HG02798 (cell line): ENCODE measurements around the gene ASPM.
"Not testable (repeated sequence)": the region's sequence is repeated elsewhere in the genome, so short reads cannot be mapped to it uniquely, and the experiment has no call there.

ENCODE experiments used
- ATAC-seq: cut with Tn5 transposase; IDR thresholded peaks from one replicate; pipeline ENCODE4 v1.9.1; 2021; ENCODE audit warnings: mild to moderate bottlenecking; ENCODE audit not compliant: unreplicated experiment, poor library complexity

The ASPM gene

DNA sequence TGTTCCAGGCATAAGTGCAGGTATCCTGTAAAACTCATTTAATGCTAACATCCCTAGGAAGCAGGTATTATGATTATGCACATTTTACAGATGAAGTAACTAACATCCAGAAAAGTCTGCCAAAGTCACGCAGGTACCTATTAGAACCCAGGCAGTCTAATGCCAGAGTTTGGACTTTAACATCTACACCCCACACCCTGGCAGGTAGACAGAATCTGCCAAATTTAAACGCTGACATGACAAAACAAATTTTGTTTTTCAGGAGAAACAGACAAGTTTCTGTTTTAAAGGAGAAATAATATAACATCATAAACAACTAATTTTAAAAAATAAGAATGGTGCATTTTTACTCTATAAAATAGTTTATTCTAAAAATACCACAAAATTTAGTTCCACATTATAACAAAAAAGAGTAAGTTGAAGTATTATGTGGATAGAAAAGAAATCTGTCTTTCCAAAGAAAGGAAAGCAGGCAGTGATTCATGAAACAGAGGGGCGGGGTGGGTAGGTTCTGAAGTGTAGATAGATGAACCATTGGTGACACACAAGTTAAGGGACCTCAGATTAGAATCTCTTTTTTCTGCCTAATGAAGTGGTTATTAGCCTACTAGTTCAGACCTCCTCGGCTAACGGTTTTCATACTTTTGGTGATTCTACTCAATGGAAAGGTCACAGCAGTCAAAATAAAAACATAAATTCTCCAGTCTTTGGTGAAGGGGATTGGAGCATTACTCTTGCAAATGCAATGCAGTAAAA lies 1.7 kb downstream of the ASPM start:
- no peak for ATAC-seq

DNA sequence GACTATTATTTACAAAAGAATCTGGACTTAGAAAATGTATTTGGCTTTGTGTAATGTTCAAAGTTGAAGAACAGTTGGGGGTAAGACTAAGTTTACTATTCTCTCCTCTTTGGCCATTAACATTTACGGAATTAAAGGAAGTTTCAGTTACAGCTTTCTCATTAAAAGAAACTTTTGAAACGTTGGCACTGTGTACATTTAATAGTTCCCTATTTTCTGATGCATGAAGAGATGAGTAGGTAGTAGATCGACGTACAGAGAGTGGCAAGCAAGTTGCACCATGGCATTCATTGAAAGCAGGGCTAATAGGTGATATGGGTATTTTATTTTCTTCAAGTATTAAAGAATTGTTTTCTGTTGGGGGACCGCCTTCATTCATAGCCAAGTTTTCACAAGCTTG lies 3.2 kb downstream of the ASPM start:
- no peak for ATAC-seq

DNA sequence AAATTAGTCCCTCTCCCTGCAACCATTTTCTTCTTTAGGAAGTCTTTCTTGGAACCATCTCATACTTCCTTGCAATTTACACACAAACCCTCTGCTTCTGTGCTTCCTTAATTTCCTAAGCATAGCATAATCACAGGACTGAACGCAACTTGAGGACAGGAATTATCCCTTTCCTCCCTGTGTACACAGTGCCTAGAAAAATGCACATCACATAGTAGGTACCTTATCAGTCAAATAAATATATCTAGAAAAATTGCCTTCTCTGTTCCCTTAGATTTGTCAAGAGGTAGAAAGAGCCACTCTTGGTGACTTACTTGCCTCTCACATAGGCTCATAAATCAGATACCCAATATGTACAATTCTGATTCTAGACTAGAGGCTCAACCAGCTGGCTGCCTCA lies 4.9 kb downstream of the ASPM start:
- ATAC-seq: no peak

DNA sequence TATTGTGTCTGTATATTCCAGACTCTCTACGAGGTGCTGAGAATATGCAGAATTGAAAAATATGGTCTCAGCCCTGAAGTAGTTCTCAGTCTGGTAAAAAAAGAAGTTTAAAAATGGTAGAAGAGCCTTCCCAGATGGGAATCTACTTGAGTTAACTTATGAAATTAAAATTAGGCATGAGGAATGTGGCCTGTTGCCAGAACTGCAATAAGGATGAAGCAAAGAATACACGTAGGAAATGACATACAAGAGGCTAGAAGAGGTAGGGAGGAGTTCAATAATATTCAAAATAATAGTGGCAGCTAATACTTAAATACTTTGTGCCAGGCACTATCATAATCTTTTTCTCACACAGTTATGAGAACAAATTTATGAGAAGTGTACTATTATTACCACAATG lies 6.3 kb downstream of the ASPM start:
- no peak for ATAC-seq

DNA sequence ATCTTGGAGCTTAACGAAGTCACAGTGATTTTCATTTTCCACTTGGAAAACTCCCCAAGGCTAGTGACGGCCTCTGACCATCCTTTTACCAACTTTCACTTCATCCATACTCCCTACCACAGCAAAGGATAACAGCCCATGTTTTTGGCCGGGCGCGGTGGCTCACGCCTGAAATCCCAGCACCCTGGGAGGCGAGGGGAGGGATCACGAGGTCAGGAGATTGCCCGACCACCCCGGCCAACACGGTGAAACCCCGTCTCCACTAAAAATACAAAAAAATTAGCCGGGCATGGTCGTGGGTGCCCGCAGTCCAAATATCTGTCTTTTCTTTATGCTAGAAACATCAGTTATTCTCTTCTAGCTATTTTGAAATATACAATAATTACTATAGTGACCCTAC lies 7.3 kb downstream of the ASPM start:
- ATAC-seq: no peak

DNA sequence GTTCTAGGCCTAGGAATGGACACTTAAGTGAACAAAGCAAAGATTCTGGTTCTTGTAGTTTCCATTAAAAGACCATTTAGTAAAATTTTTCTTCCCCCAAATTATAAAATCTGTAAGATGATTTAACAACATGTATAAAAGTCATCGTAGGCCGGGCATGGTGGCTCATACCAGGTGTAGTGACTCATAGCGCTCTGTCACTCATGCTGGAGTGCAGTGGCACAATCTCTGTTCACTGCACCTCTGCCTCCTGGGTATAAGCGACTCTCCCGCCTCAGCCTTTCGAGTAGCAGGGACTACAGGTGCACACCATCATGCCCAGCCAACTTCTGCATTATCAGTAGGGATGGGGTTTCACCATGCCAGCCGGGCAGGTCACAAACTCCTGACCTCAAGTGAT lies 9.1 kb downstream of the ASPM start:
- no peak for ATAC-seq

DNA sequence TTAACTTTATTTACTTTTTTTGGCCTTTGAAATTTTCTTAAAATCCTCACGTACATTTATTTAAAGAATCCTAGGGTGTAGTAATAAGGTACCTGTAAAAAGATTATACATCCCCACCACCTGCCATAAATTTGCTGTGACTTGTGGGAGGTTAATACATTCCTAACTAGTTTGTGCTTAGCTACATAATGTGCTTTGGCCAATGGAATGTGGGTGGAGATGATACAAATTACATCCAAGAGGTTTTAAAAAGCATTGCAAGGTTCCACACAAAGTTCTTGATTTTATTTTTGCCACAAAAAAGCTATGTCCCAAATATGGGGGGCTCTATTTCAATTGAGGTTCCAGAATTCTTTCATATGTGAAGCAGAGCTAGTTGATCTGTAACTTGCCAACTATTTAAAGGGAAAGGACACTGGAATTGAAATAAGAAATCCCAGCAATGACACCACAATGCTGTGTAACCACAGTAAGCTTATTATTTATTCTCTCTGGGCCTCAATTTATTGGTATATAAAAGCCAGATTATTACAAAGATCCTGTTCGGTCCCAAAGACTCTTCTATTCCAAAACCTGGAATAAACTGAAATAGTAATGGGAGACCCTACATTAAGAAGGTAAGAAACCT lies 15.7 kb downstream of the ASPM start:
- no peak for ATAC-seq

DNA sequence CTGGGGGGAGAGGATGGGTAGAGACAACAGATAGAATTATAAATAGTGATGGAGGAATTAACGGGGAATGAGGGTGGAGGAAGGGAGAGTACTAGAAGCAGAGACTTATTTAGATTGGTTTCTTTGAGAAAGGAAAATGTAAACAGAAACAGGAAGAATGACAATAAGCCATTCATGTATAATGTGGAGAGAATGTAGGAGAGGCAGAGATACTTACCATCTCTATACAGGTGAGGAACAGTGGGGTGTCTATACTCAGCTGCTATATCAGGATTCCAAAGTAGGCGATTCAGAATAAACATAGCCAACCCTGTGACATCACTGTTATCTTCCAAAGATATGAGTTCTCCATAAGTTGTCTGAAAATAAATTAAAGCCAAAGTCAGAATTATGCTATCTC lies 16.8 kb downstream of the ASPM start:
- no peak for ATAC-seq

DNA sequence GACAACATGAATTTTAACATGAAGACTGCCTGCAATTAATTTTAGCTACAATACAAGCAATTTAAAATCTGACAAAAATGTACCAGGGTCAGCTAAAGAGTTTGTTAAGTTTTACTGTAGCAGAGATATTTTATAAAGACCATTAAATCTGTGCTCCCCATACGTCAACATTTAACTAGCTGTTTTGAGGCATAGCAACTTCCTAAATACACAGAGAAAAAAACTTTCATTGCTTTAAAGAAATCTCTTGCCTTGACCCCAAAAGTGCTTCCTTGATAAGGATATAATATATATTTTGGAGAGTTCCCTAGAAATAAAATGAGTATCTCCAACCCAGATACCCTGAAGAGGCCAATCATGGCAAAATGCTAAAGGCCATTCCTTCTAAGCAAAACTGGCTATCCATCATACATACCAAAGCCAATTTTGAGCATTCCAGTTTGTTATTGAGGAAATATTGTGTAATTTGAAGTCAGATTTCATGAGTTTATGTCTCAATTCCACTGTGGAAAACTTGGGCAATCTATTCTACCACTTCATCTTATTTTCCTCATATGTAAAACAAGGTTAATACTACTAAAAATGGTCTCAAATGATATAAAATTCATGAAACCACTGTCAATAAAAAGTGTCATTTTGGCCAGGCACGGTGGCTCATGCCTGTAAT lies 19.1 kb downstream of the ASPM start:
- ATAC-seq: no peak

DNA sequence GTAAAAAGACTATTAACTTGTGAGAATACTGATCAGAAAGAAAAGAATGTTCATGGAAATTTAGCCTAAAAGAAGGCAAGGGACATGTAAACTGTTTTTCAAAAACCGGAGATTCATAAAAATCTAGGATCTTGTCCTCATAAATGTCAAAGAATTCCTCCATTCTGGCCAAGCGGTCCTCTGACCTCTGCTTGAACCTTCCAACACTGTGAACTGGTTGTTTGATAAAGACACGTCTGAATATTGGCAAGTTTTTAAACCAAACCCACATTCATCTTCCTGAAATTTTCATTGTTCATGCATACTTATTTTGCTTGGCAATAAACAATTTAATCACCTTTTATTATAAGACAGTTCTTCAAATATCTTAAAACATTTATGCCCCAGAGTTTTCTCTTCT lies 19.8 kb downstream of the ASPM start:
- no peak for ATAC-seq

DNA sequence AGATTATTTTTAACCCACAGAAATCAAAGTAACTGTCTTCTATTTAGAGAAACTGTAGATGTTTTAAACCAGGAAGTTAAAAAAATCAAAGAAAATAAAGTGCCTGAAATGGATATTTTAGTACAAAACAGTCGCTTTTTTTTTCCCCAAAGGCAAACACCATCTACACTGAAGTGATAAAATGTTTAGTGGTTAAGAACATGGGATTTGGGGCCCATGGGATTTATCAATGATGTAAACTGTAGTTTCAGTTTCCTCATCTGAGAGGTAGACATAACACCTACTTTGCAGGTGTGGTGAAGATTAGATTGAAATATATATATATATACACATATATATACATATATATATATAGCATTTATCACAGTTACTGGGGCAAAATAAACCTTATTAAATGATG lies 22.1 kb downstream of the ASPM start:
- no peak for ATAC-seq

DNA sequence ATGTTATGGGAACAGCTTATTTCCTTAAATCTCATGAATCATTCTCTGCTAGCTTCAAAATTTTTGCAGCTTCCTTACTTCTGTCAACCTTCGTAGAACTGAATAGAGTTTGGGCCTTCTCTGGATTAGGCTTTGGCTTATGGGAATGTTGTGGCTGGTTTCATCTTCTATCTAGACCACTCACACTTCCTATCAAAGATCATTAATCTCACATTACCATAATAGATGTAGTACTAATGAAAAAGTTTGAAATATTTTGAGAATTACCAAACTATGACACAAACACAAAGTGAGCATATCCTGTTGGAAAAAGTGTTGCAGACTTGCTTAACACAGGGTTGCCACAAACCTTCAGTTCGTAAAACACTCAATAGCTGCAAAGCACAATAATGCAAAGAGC lies 30.3 kb downstream of the ASPM start:
- no peak for ATAC-seq

DNA sequence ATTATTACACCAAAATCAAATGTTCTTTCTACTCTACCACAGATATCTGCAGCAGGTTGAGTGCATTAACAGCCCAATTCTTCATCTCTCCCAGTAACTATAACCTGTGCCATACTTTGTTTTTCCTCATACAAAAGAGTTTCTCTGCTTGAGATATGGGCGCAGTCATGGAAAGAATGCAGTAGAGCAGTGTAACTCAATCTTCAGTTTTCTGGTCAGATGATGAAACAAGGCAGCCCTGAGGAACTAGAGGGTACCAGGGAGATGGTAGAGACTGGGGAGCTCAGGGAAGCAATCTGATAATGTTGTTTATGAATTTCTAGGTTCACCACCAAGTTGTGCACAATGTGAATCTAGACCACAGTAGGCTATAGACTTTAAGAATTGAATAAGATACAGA lies 39.6 kb downstream of the ASPM start:
- ATAC-seq: no peak

DNA sequence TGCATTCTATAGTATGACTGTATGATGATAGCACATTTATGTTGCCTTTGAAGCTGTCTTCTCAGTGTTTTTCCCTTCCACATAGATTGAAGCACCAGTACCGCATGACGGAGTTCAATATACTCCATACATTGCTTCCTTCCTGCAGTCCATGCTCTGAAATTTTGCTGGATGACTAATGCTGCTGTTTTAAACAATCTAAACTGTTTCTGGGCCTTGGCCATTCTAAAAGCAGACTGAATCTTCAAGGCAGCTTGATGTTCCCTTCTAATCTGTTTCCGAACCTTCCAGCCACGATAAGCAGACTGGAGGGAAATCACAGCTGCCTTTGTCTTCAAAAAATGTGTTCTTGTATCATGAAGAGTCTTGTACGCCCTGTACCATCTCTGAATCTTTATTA lies 43.2 kb downstream of the ASPM start:
- ATAC-seq: no peak

DNA sequence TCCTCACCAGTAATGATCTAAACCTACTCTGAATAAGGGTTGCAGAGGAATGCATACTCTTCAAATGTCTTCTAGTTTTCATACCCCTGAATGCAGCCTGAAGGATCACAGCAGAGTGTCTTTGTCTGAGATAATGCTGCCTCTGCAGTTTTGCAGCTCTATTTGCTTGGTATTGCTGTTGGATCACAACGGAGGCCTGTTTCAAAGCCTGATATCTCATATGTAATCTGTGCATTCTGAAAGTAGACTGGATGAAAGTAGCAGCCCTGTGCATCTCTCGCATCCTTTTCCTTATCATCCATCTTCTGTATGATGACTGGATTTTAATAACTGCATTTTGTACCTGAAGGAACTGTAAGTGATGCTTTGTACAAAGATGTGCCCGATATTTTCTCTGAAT lies 44.5 kb downstream of the ASPM start:
- no peak for ATAC-seq

DNA sequence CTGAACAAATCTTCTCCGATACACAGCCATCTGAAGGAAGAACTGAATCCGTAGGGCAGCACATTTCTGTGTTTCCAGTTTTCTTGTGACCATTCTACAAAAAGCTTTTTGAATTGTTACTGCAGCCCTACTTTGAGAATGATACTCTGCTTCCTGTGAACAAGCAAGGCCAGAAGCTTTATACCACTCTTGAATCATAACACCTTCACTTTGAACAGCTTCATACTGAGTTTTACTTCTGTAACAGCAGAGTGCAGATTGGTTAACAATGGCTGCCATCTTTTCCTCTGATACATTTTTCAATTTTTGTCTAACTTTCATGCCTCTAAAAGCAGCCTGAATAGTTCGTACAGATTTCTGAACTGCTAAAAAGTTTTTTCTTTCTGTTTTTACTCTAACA lies 45.8 kb downstream of the ASPM start:
- ATAC-seq: no peak

DNA sequence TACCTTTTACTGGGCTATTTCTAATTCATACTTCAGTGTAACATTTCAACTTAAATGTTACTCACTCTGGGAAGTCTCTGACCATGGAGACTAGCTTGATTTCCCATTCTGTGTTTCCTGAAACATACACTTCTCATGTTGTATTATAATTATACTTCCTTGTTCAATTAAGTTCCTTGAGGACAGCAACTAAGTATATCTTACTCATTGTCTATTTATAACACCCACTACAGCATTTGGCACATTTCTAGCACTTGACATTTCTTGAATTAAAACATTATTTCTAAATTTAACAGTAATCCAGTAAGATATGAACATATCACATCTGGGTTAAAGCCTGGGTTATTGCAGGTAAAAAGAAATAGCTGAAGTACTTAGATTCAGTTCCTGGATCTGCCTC lies 47.0 kb downstream of the ASPM start:
- no peak for ATAC-seq

DNA sequence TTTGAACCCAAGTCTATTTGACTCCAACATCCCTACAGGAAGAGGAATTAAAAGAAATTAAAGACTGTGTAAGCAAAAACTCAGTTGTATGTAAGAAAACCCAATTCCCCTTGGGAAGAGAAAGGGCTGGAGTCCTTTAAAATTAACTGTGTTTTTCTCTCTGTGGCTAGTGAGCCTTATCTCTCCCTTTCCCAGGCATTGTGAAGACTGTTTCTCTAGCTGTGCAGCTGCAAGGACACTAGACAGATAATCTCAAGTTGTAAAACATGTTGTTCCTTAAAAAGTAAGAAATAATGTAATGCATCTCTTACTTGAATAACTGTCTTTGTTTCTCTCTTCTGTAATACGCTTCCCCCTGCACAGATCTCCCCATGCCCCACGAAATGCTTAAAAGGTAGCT lies 49.5 kb downstream of the ASPM start:
- ATAC-seq: not testable (repeated sequence)

DNA sequence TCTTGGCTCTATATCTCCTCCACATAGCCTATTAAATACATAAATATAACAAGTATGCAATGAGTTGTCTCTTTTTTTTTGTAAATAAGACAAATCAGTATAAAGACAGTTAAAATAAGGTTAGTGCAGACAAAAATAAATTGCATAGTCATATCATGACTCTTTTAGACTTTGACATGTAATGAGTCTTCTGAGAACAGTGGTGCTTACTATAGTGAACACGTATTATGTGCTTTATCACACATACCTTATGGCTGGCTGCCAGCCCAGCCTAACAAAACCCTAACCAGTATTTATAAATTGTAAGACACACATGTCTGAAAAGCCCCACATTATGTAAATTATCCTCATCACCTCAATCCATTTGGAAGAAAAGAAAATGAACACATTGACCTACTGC lies 50.3 kb downstream of the ASPM start:
- ATAC-seq: no peak

DNA sequence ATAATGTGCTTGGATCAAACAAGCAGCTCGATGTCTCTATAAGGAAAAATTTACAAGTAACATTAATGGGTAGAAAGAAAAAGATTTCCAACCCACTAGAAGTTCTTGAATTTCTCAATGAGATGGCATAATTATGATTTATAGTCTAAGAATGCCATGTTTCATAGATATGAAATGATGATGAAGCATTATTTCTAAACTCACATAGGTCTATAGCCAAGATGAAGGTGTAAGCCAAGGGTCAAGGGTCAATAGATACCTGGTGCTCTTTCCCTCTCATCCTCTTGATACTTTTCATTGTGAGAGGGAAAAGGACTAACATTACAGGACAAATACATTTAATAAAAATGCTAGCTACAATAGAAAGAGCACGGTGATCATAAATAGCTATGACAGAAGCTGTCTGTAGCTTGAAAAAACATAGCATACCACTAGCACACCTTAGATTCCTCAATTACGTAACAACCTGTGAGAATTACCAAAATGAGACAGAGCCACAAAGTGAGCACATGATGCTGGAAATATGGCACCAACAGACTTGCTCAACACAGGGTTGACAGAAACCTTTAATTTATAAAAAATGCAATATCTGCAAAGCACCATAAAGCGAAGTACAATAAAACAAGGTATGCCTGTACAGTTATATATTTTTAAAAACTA lies 53.1 kb downstream of the ASPM start:
- ATAC-seq: no peak

DNA sequence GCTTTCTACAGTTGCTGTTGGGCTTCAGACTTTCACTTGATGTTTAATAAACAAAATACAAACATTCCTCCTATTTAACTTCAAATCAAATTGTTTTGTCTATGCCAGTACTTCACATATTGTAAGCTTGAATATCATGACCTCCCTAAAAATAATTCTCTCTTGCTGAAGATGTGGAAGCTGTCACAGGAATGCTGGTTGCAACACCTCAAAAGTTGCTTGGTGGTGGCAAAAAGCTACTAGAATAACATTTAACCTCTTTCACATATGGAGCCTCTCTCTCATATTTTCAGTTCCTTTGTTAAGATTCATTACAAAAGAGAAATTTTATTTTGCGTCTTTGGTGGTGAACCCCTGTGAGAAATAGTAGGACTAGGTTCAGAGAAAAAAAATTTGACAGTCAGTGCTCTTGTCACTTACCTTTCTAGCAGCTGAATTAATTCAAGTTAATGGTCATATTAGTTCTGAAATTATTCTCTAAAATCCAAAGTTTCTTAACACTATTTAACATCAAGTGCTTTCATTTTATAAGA lies 53.9 kb downstream of the ASPM start:
- no peak for ATAC-seq
